Measurements from ENCODE around the gene ANKRD66. TPM values are rescaled to one million over a fixed set of nuclear protein-coding genes. Genes with fewer than 3 reads are reported as not detected.

The ANKRD66 gene
- not detected in 2 replicates for total RNA-seq

GRCh38 chr6:46746696-46747095 is at the start of gene ANKRD66:
Gene ANKRD66 (plus strand): TSS chr6:46746933. CDS start chr6:46751949, 5,016 bp downstream.

GRCh38 chr6:46734867-46735719 is 11.6 kb upstream of the ANKRD66 start, which contains the start of gene PLA2G7:
Gene PLA2G7 (minus strand): TSS chr6:46735375. CDS start chr6:46722891, 12,484 bp downstream.

GRCh38 chr6:46793138-46793537 is 46.4 kb downstream of the ANKRD66 start, which contains the start of gene MEP1A:
Gene MEP1A (plus strand): TSS chr6:46793389. CDS start chr6:46793399, 10 bp downstream.

Other genes with a start within 250 kb of the ANKRD66 start
- gene CYP39A1, start 94.1 kb upstream of the ANKRD66 start, total RNA-seq = 1.8 and 5.7 TPM in 2 replicates
- 3.0 and 4.4 TPM in 2 replicates for gene SLC25A27, start 94.0 kb upstream of the ANKRD66 start, total RNA-seq
- under 0.01 TPM in 1 of 2 replicates, not detected in the other for gene TDRD6, start 59.0 kb upstream of the ANKRD66 start, total RNA-seq
- 0.04 and 0.78 TPM in 2 replicates for gene PLA2G7, start 11.6 kb upstream of the ANKRD66 start, total RNA-seq
- 0.11 TPM in 1 of 2 replicates, not detected in the other for gene MEP1A, start 46.5 kb downstream of the ANKRD66 start, total RNA-seq
- gene ADGRF5, start 175.0 kb downstream of the ANKRD66 start, total RNA-seq = not detected in 2 replicates